Fibroblast of skin of right biceps (primary cell): ENCODE data around the gene TCAIM.
"Not testable (repeated sequence)": the region's sequence is repeated elsewhere in the genome, so short reads cannot be mapped to it uniquely, and the experiment has no call there.

Source experiments
- DNase-seq: peaks from one replicate; pipeline ENCODE4 v3.0.0-alpha.2; 2013

Gene TCAIM

DNA sequence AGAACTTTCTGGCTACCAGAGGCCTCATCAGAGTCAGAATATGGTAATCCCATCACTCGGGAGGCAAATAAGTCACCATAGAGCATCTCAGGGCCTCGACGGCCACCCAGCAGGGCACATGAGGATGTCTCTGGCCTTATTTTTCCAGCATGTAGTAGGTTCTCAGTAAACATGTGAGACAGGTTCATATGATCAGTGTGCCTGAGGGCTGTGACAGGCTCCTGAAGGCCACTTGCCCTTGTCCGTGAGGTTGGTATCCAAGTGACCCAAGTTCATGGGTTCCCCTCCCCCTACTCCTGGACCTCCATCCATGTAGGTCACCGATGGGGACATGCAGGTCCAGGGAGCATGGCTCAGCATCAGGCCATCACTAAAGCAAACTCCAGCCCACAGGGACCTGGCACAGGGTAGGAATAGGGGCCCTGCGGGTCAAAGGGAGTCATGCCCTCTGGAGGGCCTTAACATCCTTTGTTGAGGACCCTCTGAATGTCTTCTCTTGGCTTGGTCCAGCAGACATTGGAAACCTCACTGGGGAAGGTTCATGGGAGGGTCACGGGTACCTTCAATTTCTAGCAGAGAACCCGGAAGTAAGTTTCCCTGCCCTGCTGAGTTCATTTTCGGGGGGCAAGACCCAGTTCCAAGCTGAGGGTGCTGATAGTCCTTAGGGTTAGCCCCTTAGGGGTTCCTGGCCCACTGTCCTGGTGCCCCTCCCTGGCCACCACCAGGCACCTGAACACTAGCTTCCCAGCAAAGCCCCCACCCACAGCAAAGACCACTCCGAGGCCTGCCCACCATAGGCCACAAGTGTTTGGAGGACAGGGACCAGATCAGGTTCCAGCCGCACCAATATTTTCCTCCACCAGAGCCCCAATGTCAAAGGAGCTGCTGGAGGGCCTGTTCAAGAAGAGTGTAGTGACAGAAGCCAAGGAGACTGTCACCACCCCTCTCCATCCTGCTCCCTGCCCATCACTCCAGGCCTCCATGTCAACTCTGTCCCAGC is 77.8 kb downstream of the TCAIM start:
- DNase-seq: no peak

DNA sequence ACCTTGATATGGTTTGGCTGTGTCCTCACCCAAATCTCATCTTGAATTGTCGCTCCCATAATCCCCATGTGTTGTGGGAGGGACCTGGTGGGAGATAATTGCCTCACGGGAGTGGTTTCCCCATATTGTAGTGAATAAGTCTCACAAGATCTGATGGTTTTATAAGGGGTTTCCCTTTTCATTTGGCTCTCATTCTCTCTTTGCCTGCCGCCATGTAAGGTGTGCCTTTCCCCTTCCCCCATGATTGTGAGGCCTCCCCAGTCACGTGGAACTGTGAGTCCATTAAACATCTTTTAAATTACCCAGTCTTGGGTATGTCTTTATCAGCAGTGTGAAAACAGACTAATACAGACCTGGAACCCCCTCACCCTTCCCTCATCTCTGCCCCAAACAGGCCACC is 79.6 kb downstream of the TCAIM start:
- not testable (repeated sequence) for DNase-seq

DNA sequence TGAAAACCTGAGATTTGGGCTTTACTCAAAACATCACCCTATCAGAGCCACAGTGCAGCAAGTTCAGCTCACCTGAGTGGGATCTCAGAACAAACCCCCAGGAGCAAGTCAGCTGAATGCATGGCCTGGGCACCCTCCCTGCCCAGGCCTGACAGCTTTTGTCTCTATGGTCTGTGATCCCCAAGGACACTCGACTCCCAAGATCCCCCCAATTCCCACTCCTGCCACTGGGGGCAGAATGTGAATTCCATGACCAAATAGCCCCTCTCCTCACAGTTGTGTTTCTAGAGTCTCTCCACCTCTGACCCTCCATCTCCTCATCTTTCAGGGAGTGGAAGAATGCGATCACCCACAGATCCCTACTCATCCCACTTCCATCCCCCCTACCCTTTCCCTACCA is 80.0 kb downstream of the TCAIM start:
- DNase-seq: no peak

GRCh38 chr3:44419116-44419922 is 80.8 kb downstream of the TCAIM start:
- no peak for DNase-seq

GRCh38 chr3:44419923-44420650 is 81.5 kb downstream of the TCAIM start:
- DNase-seq: no peak

GRCh38 chr3:44420676-44421075 is 82.1 kb downstream of the TCAIM start:
- no peak for DNase-seq

DNA sequence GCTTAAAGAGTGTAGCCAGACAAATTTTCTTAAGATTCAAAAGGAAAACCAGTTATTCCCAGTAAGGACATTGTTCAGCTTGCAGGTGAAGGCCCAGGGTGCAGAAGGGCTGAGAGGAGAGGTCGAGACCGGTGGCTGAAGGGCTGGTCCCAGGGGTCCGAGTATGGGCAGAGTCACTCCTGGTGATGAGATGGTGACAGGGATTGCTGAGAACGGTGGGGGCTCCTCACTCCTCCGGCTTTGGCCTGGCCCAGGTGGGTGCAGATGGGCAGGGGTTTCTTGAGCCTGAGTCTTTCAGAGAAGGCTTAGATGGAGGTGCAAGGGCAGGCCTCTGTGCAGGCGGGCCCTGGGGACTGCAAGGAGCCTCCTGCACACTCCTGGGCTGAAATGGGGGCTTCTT is 82.7 kb downstream of the TCAIM start:
- DNase-seq: no peak

GRCh38 chr3:44424758-44425157 is 86.2 kb downstream of the TCAIM start:
- DNase-seq: no peak

DNA sequence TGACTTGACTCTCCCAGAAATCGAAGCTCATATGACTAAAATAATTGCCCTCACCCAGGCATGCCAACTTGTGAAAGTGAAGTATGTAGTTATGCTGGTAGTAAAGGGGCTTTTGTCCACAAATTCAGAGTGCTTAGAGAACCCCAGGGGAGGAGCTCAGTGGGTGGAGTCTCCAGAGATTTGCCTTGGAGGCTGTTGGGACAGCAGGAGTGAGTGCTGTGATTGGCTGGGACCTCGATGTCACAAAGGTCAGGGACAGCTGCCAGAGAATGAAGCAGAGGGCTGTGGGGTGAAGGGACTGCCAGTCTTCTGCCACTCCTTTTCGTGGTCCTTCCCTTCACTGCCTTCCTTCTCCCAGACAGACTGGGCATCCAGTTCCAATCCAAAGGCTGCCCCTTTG is 89.1 kb downstream of the TCAIM start:
- no peak for DNase-seq

DNA sequence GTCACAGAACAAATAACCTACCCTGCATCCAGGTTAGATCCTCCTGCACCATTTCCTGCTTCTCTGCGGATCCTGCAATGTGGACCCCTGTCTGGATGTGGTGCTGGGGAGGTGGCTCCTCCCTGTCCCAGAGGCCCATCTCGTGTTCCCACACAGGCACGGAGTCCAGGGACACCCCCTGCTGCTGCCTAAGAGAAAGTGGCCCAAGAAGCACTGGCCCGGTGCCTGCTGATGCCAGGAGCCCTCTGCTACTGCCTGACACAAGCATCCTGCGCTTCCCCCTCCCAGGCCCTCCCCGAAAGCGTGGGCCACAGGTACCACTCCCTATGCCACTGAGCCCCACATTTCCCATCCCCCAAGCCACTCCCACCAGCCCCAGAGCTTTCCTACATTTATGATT is 90.3 kb downstream of the TCAIM start:
- no peak for DNase-seq

DNA sequence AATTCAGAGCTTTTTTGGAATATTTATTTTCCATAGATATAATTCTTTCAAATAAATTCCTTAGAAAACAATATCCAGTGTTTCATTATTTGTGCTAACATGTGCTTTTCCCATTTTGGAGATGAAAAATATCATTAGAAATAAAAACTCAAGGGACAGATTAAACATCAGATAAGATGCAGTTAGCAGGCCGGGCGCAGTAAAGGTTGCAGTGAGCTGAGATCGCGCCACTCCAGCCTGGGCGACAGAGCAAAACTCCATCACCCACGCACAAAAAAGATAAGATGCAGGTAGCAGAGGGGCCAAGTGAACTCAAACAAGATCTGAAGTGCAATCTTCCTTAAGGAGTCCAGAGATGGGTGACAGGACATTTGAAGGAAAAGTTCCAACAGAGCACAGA is 90.9 kb downstream of the TCAIM start:
- DNase-seq: no peak

DNA sequence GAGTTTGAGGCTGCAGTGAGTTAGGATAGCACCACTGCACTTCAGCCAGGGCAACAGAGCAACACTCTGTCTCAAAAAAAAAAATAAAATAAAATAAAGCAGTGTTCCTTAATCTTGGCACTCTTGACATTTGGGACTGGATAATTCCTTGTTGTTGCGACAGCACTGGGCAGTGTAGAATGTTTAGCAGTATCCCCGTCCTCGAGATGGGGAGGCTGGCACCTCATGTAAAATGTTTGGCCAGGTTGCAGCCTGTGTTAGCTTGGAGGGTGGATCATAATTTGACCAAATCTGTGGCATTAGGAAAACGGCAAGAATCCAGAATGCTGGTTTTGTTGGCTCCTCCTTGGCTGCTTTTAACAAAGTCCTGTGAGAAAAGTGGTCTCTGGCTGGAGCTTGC is 91.9 kb downstream of the TCAIM start:
- DNase-seq: no peak

GRCh38 chr3:44434834-44435510 is 96.4 kb downstream of the TCAIM start:
- DNase-seq: no peak

- no peak for DNase-seq
Observed at GRCh38 chr3:44436181-44436580, 97.6 kb downstream of the TCAIM start.

GRCh38 chr3:44437800-44438199 is 99.2 kb downstream of the TCAIM start:
- DNase-seq: no peak

- DNase-seq: no peak
Observed at GRCh38 chr3:44439499-44440295, 101.1 kb downstream of the TCAIM start.

- no peak for DNase-seq
Observed at GRCh38 chr3:44442596-44443309, 104.2 kb downstream of the TCAIM start.

DNA sequence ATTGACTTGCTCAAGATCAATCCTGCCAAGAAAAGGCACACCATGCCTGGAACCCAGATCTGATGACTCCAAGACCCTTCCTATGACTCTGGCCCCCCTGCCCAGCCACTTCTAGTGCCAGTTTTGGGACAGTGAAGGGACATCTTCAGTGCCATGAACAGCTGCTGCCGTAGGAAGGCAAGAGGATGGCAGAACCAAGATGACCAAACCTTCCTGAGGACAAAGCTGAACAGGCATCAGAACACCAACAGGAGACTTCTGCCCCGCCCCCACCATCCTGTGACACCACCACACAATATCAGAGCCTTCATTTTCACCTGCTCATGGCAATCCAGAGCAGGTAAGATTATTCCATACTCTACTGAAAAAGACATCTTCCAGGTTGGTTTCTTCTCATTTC is 105.9 kb downstream of the TCAIM start:
- DNase-seq: no peak

GRCh38 chr3:44444896-44445691 is 106.5 kb downstream of the TCAIM start:
- DNase-seq: no peak

DNA sequence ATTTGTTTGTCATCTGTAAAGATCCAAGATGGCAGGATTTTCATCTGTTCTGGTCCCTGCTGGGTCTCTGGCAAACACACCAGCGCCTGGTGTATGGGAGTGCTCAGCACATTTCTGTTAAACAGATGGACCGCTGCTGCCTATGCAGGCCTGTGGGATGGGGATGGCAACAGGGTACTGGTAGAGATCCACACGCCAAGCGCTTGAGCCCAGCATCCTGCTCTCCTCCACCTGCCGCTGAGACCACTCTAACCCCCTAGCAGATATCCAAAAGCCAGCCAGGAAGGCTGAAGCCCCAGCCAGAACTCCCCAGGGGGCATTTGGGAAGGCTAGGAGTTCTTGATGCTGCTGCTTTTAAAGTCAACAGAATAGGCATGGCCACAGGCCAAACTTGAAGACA is 107.2 kb downstream of the TCAIM start:
- DNase-seq: no peak
